ENCODE measurements around the gene HGF.
"Not testable (repeated sequence)": the region's sequence is repeated elsewhere in the genome, so short reads cannot be mapped to it uniquely, and the experiment has no call there.

The HGF gene

GRCh38 chr7:81775560-81775959 is 5.7 kb upstream of the HGF start:
- DNase-seq = no peak

- no peak for DNase-seq
These were observed 4.7 kb upstream of the HGF start for GRCh38 chr7:81774551-81774950.

- no peak for DNase-seq
These were observed 929 bp upstream of the HGF start for GRCh38 chr7:81770728-81771223.

- DNase-seq = no peak
These were observed 682 bp downstream of the HGF start for GRCh38 chr7:81768951-81769778.

- no peak for DNase-seq
These were observed 1.9 kb downstream of the HGF start for GRCh38 chr7:81767926-81768325.

GRCh38 chr7:81761821-81762220 is 8.0 kb downstream of the HGF start:
- DNase-seq = no peak

GRCh38 chr7:81761031-81761430 is 8.8 kb downstream of the HGF start:
- DNase-seq = no peak

- DNase-seq = no peak
These were observed 14.7 kb downstream of the HGF start for GRCh38 chr7:81754918-81755696.

- DNase-seq = no peak
These were observed 16.5 kb downstream of the HGF start for GRCh38 chr7:81753392-81753791.

GRCh38 chr7:81752318-81752714 is 17.5 kb downstream of the HGF start:
- no peak for DNase-seq

- DNase-seq = no peak
These were observed 18.1 kb downstream of the HGF start for GRCh38 chr7:81751619-81752317.

GRCh38 chr7:81745637-81746036 is 24.2 kb downstream of the HGF start:
- no peak for DNase-seq

GRCh38 chr7:81744389-81744788 is 25.5 kb downstream of the HGF start:
- no peak for DNase-seq

- no peak for DNase-seq
These were observed 26.2 kb downstream of the HGF start for GRCh38 chr7:81743665-81744064.

GRCh38 chr7:81743201-81743600 is 26.6 kb downstream of the HGF start:
- DNase-seq = no peak

- DNase-seq = no peak
These were observed 29.4 kb downstream of the HGF start for GRCh38 chr7:81740403-81740802.

GRCh38 chr7:81736091-81736490 is 33.8 kb downstream of the HGF start:
- DNase-seq = no peak

GRCh38 chr7:81725812-81726127 is 44.1 kb downstream of the HGF start:
- DNase-seq = no peak

GRCh38 chr7:81725003-81725811 is 44.6 kb downstream of the HGF start:
- DNase-seq = no peak

- DNase-seq = not testable (repeated sequence)
These were observed 47.6 kb downstream of the HGF start for GRCh38 chr7:81722250-81722649.

GRCh38 chr7:81721437-81721836 is 48.4 kb downstream of the HGF start:
- no peak for DNase-seq

- no peak for DNase-seq
These were observed 50.0 kb downstream of the HGF start for GRCh38 chr7:81719865-81720264.
